Calu3 (cell line): ENCODE data around the gene FTCD. TPM values are rescaled to one million over a fixed set of nuclear protein-coding genes. Genes with fewer than 3 reads are reported as not detected.

Experiments
- BruUV-seq: library from RNA; stranded (reverse); fragments of 400-500 nt; replicated peaks from 2 replicates; lab custom pipeline; 2021; lab: Mats Ljungman, UMichigan
- CTCF ChIA-PET: fragments of 300-600 bp; sonication (Branson Sonifier 250); formaldehyde crosslinking; loops from one replicate; lab custom pipeline; 2022; ENCODE audit warnings: antibody characterized with exemption; lab: Charles Lee
- DNase-seq: peaks from one replicate; pipeline ENCODE4 v3.0.0; 2022
- H3K27ac Mint-ChIP-seq: one replicate; pipeline ENCODE4 v1.8.0; 2022; ENCODE audit warnings: mixed read lengths; ENCODE audit not compliant: unreplicated experiment
- H3K27me3 Mint-ChIP-seq: one replicate; pipeline ENCODE4 v1.8.0; 2022; ENCODE audit warnings: mixed read lengths; ENCODE audit not compliant: unreplicated experiment
- H3K36me3 Mint-ChIP-seq: one replicate; pipeline ENCODE4 v1.8.0; 2022; ENCODE audit warnings: mild to moderate bottlenecking, moderate library complexity, mixed read lengths; ENCODE audit not compliant: insufficient read depth, unreplicated experiment
- H3K4me1 Mint-ChIP-seq: one replicate; pipeline ENCODE4 v1.8.0; 2022; ENCODE audit warnings: mild to moderate bottlenecking, low read depth, mixed read lengths; ENCODE audit not compliant: unreplicated experiment
- H3K4me3 Mint-ChIP-seq: one replicate; pipeline ENCODE4 v1.8.0; 2022; ENCODE audit warnings: mild to moderate bottlenecking, low read depth, moderate library complexity, mixed read lengths; ENCODE audit not compliant: unreplicated experiment
- H3K9me3 Mint-ChIP-seq: one replicate; pipeline ENCODE4 v1.8.0; 2022; ENCODE audit warnings: low read depth, mixed read lengths; ENCODE audit not compliant: unreplicated experiment
- CTCF ChIP-seq: fragments of 200-600 bp; IDR thresholded peaks from one replicate; pipeline ENCODE4 v1.8.0; 2022; ENCODE audit warnings: antibody characterized with exemption; ENCODE audit not compliant: unreplicated experiment
- intact Hi-C: fragments of 100-400 bp; cut with micrococcal nuclease; formaldehyde crosslinking; loops from one replicate; pipeline ENCODE4 v1.10.0; 2022; ENCODE audit not compliant: unreplicated experiment
- total RNA-seq: library from RNA; stranded (reverse); gene quantifications from 2 replicates; pipeline ENCODE4 v1.2.3, GENCODE V29; 2022

FTCD gene
- total RNA-seq, 1 experiment from 2014 or later: 0.31 TPM

GRCh38 chr21:46168238-46168637 lies 12.9 kb upstream of the FTCD start:
- CTCF ChIA-PET: no interaction called here
- Mint-ChIP-seq H3K4me1 (no peaks in the 10 kb centered on the region), H3K27me3 (peaks cover 6% of the 10 kb centered on the region), H3K4me3 (no peak overlapping the region), H3K27ac (no peak overlapping the region), H3K9me3 (no peaks in the 10 kb centered on the region), H3K36me3 (no peaks in the 10 kb centered on the region)
- intact Hi-C loops: no loop called here
- no peak for TF ChIP-seq CTCF
- DNase-seq: no peak
- BruUV-seq: no TSS peak

GRCh38 chr21:46165098-46165497 lies 9.7 kb upstream of the FTCD start:
- no TSS peak for BruUV-seq
- no peak for DNase-seq
- Mint-ChIP-seq H3K36me3 (peaks cover 11% of the 10 kb centered on the region), H3K4me3 (no peak overlapping the region), H3K9me3 (no peaks in the 10 kb centered on the region), H3K27ac (no peak overlapping the region), H3K27me3 (peaks cover 16% of the 10 kb centered on the region), H3K4me1 (no peaks in the 10 kb centered on the region)
- intact Hi-C loops: no loop called here
- no peak for TF ChIP-seq CTCF
- CTCF ChIA-PET: no interaction called here

- H3K36me3 Mint-ChIP-seq: peaks cover 16% of the 10 kb centered on the region
- peaks cover 16% of the 10 kb centered on the region for H3K27me3 Mint-ChIP-seq
- no TSS peak for BruUV-seq
- TF ChIP-seq CTCF: no peak
- no peak for DNase-seq
- no peak overlapping the region for H3K27ac Mint-ChIP-seq
- CTCF ChIA-PET: no interaction called here
- intact Hi-C loops: no loop called here
- no peaks in the 10 kb centered on the region for H3K4me1 Mint-ChIP-seq
- no peak overlapping the region for H3K4me3 Mint-ChIP-seq
- no peaks in the 10 kb centered on the region for H3K9me3 Mint-ChIP-seq
Measured at GRCh38 chr21:46163380-46163779, 8.0 kb upstream of the FTCD start.

- no peak for TF ChIP-seq CTCF
- peaks cover 16% of the 10 kb centered on the region for H3K27me3 Mint-ChIP-seq
- intact Hi-C loops: no loop called here
- peaks cover 16% of the 10 kb centered on the region for H3K36me3 Mint-ChIP-seq
- no peaks in the 10 kb centered on the region for H3K4me1 Mint-ChIP-seq
- H3K4me3 Mint-ChIP-seq: no peak overlapping the region
- no peaks in the 10 kb centered on the region for H3K9me3 Mint-ChIP-seq
- CTCF ChIA-PET: no interaction called here
- BruUV-seq: no TSS peak
- H3K27ac Mint-ChIP-seq: no peak overlapping the region
- no peak for DNase-seq
Measured at GRCh38 chr21:46161633-46162592, 6.5 kb upstream of the FTCD start.
